Measurements from ENCODE around the gene SLC66A2.

The SLC66A2 gene

GRCh38 chr18:79856119-79857007 is 95.1 kb downstream of the SLC66A2 start:
- Histone ChIP-seq H3K4me1 (ENCODE audit: control insufficient read depth, insufficient read depth, low read length, poor library complexity, severe bottlenecking) (no peaks in the 10 kb centered on the region), H3K9me3 (ENCODE audit: control insufficient read depth, low read length) (no peaks in the 10 kb centered on the region), H3K27me3 (replicated peaks; ENCODE audit: control insufficient read depth, insufficient read depth, low read length, poor library complexity, severe bottlenecking) (no peaks in the 10 kb centered on the region), H3K4me3 (ENCODE audit: insufficient read depth, low read depth, low read length, poor library complexity, severe bottlenecking) (no peak overlapping the region), H3K36me3 (ENCODE audit: control insufficient read depth, insufficient read depth, low read length) (no peaks in the 10 kb centered on the region), H3K27ac (ENCODE audit: insufficient read depth, low read length, poor library complexity, severe bottlenecking) (no peak overlapping the region)
- no peak for DNase-seq

GRCh38 chr18:79855147-79855933 is 96.1 kb downstream of the SLC66A2 start:
- no peak overlapping the region for H3K4me3 ChIP-seq (ENCODE audit: insufficient read depth, low read depth, low read length, poor library complexity, severe bottlenecking)
- no peak overlapping the region for H3K27ac ChIP-seq (ENCODE audit: insufficient read depth, low read length, poor library complexity, severe bottlenecking)
- H3K4me1 ChIP-seq (ENCODE audit: control insufficient read depth, insufficient read depth, low read length, poor library complexity, severe bottlenecking), result no peaks in the 10 kb centered on the region
- H3K9me3 ChIP-seq (ENCODE audit: control insufficient read depth, low read length), result no peaks in the 10 kb centered on the region
- DNase-seq, result no peak
- no peaks in the 10 kb centered on the region for H3K27me3 ChIP-seq (replicated peaks; ENCODE audit: control insufficient read depth, insufficient read depth, low read length, poor library complexity, severe bottlenecking)
- no peaks in the 10 kb centered on the region for H3K36me3 ChIP-seq (ENCODE audit: control insufficient read depth, insufficient read depth, low read length)

GRCh38 chr18:79853993-79854364 is 97.5 kb downstream of the SLC66A2 start:
- Histone ChIP-seq H3K4me3 (ENCODE audit: insufficient read depth, low read depth, low read length, poor library complexity, severe bottlenecking) (no peak overlapping the region), H3K4me1 (ENCODE audit: control insufficient read depth, insufficient read depth, low read length, poor library complexity, severe bottlenecking) (no peaks in the 10 kb centered on the region), H3K27ac (ENCODE audit: insufficient read depth, low read length, poor library complexity, severe bottlenecking) (no peak overlapping the region), H3K9me3 (ENCODE audit: control insufficient read depth, low read length) (no peaks in the 10 kb centered on the region), H3K36me3 (ENCODE audit: control insufficient read depth, insufficient read depth, low read length) (no peaks in the 10 kb centered on the region), H3K27me3 (replicated peaks; ENCODE audit: control insufficient read depth, insufficient read depth, low read length, poor library complexity, severe bottlenecking) (no peaks in the 10 kb centered on the region)
- DNase-seq, result no peak

GRCh38 chr18:79853303-79853992 is 98.0 kb downstream of the SLC66A2 start:
- Histone ChIP-seq H3K27me3 (replicated peaks; ENCODE audit: control insufficient read depth, insufficient read depth, low read length, poor library complexity, severe bottlenecking) (no peaks in the 10 kb centered on the region), H3K4me3 (ENCODE audit: insufficient read depth, low read depth, low read length, poor library complexity, severe bottlenecking) (no peak overlapping the region), H3K36me3 (ENCODE audit: control insufficient read depth, insufficient read depth, low read length) (no peaks in the 10 kb centered on the region), H3K9me3 (ENCODE audit: control insufficient read depth, low read length) (no peaks in the 10 kb centered on the region), H3K27ac (ENCODE audit: insufficient read depth, low read length, poor library complexity, severe bottlenecking) (no peak overlapping the region), H3K4me1 (ENCODE audit: control insufficient read depth, insufficient read depth, low read length, poor library complexity, severe bottlenecking) (no peaks in the 10 kb centered on the region)
- no peak for DNase-seq

GRCh38 chr18:79852561-79853302 is 98.7 kb downstream of the SLC66A2 start:
- Histone ChIP-seq H3K4me1 (ENCODE audit: control insufficient read depth, insufficient read depth, low read length, poor library complexity, severe bottlenecking) (no peaks in the 10 kb centered on the region), H3K27me3 (replicated peaks; ENCODE audit: control insufficient read depth, insufficient read depth, low read length, poor library complexity, severe bottlenecking) (no peaks in the 10 kb centered on the region), H3K36me3 (ENCODE audit: control insufficient read depth, insufficient read depth, low read length) (no peaks in the 10 kb centered on the region), H3K4me3 (ENCODE audit: insufficient read depth, low read depth, low read length, poor library complexity, severe bottlenecking) (no peak overlapping the region), H3K9me3 (ENCODE audit: control insufficient read depth, low read length) (no peaks in the 10 kb centered on the region), H3K27ac (ENCODE audit: insufficient read depth, low read length, poor library complexity, severe bottlenecking) (no peak overlapping the region)
- DNase-seq, result no peak
